GM18507 (cell line): ENCODE measurements around the gene DKC1.

Experiments used
- DNase-seq: peaks from one replicate; pipeline ENCODE4 v3.0.0; 2011; ENCODE audit warnings: low read depth; ENCODE audit not compliant: insufficient read length; ENCODE audit errors: extremely low spot score
- FAIRE-seq: peaks from 2 replicates; lab custom pipeline; 2011; peaks lifted over from hg19 to GRCh38; lab: Jason Lieb, UNC

DKC1 gene

GRCh38 chrX:154734061-154734781, 28.4 kb upstream of the DKC1 start:
- no peak for DNase-seq

DNA sequence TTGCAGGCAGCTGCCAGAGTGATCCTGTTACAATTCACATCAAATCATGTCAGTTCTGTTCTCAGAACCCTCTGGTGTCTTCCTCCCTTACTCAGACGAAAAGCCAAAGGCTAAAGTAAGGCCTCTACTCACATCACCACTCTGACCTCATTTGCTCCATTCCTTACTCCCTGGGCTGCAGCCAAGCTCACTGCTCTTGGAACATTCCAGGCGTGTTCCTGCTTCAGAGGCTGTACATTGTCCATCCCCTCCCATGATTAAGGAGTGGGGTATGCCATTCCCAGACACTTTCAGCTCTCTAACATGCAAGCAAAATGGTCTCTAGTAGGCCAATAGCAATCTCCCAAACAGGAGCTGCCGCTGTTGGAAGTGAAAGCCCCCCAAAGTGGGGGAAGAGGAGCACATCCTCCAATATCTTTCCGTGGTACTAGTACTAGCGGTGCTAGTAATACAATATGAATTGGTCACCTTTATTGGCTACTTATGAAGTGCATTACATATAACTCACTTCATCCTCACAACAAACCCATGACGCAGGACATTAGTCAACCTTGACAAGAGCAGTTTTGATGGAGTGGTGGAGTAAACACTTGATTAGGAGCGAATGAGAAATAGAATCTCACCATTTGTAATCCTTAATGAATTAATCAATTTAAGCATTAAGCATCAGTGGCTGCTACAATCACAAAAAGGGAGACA, 26.8 kb upstream of the DKC1 start:
- FAIRE-seq (no peak), DNase-seq (no peak)

More at GRCh38 chrX:154734061-154734781, 28.4 kb upstream of the DKC1 start:
- FAIRE-seq: peak; percentile 79

- FAIRE-seq: no peak
- DNase-seq: no peak
Measured at GRCh38 chrX:154737136-154737535, 25.5 kb upstream of the DKC1 start.

GRCh38 chrX:154738011-154738738, 24.5 kb upstream of the DKC1 start:
- FAIRE-seq (peak; percentile 70), DNase-seq (no peak)

- DNase-seq (no peak), FAIRE-seq (no peak)
Measured at GRCh38 chrX:154739952-154740465, 22.7 kb upstream of the DKC1 start.

- DNase-seq (no peak), FAIRE-seq (no peak)
Measured at GRCh38 chrX:154742613-154743012, 20.1 kb upstream of the DKC1 start.

DNA sequence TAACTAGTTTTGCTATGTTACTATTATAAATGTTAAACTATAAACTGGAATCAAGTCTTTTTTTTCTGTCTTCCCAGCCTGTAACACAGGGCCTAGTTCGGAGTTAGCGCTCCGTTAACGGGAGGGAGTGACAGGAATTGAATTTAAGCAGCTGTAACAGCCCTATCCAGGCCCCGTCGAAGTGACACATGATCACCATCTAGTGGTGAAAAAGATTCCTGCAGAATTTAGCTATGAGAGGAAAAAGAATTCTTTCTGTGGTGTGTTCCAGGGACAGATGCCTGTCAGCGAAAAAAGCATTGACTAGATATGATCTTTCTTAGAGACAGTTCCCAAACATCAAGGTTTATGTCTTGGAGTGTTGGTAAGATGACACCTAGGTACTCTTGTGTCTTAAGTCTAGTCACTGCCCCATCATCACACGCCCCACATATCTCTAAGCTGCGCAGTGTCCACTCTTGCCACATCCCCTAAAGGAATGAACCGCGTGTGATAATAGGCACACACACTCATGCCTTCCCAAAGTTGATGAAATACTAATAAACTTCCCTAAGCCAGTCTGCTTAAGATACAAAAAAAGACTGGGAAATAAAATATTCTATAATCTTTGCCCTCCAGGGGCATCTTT, 13.8 kb upstream of the DKC1 start:
- FAIRE-seq (peak; percentile 89), DNase-seq (no peak)

- FAIRE-seq (no peak), DNase-seq (no peak)
Measured at GRCh38 chrX:154749856-154750255, 12.8 kb upstream of the DKC1 start.

DNA sequence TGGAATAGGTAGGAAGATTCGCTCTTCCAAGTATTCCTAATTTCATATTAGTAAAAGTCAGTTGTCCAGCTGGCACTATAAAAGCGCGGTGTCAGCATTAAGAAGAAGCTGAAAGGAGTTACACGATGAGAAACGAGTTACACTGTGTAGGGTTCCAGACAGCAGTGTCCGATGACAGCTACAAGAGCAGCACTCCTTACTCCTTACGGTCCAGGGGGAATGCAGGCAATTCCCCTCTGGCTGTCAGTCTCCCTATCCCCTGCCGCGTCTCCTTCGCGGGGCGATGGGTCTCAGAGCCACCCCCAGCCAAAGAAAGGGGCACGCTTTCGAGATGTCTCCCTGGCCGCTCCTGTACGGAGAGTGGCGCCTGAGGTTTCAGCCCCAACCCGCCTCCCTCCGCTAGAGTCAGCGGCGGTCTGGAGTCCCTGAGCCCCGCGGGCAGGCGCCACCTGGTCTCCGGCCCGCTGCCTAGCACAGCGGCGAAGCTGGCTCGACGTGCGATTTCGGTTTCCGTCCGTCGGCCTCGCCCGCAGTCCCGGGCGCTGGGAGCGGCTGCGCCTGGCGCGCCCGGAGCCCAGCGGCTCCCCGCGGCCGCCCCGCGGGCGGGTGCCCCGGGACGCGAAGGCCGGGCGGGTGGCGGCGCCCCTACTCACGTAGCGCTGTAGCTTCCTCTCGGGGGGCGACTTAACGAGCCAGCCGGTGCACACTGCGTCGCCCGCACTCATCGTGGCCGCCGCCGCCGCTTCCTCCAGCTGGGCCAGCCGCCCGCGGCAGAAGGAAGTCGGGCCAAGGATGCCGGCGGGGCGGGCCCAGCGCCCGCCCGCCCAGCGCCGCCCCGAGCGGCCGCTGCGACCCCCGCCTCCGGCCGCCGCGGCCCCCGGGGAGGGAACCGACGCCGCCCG, 12.1 kb upstream of the DKC1 start, which contains the start of gene GAB3:
GAB3 (minus strand) TSS at position 777 of the 902 bp plus-strand sequence; CDS start at position 725, 52 bp downstream.
- no peak for DNase-seq
- FAIRE-seq: no peak

- FAIRE-seq (no peak), DNase-seq (no peak)
Measured at GRCh38 chrX:154751203-154751668, 11.4 kb upstream of the DKC1 start.

GRCh38 chrX:154751669-154752271, 10.9 kb upstream of the DKC1 start:
- DNase-seq (no peak), FAIRE-seq (no peak)

DNA sequence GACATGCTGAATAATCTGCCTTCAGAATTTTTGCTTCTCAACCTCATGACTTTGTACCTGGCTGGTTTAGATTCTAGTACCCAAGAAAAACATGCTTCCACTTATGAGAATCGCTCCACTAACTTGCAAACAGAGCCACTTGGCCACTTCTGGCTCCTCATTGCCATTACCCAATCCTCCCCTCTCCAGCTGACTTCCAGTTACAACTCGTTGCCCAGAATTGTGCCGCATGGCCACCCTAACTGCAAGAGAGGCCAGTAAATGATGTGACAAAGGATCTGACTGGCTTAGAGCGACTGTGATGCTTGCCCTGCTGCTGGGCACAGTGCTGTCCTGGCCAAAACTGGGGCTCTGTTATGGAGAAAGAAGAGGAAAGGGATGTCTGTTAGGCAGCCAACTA, 4.0 kb upstream of the DKC1 start:
- FAIRE-seq (no peak), DNase-seq (no peak)

- peak; percentile 49 for FAIRE-seq
- no peak for DNase-seq
Measured at GRCh38 chrX:154761977-154762536, 607 bp upstream of the DKC1 start.

- DNase-seq (no peak), FAIRE-seq (no peak)
Measured at GRCh38 chrX:154774622-154775021, 12.0 kb downstream of the DKC1 start.

DNA sequence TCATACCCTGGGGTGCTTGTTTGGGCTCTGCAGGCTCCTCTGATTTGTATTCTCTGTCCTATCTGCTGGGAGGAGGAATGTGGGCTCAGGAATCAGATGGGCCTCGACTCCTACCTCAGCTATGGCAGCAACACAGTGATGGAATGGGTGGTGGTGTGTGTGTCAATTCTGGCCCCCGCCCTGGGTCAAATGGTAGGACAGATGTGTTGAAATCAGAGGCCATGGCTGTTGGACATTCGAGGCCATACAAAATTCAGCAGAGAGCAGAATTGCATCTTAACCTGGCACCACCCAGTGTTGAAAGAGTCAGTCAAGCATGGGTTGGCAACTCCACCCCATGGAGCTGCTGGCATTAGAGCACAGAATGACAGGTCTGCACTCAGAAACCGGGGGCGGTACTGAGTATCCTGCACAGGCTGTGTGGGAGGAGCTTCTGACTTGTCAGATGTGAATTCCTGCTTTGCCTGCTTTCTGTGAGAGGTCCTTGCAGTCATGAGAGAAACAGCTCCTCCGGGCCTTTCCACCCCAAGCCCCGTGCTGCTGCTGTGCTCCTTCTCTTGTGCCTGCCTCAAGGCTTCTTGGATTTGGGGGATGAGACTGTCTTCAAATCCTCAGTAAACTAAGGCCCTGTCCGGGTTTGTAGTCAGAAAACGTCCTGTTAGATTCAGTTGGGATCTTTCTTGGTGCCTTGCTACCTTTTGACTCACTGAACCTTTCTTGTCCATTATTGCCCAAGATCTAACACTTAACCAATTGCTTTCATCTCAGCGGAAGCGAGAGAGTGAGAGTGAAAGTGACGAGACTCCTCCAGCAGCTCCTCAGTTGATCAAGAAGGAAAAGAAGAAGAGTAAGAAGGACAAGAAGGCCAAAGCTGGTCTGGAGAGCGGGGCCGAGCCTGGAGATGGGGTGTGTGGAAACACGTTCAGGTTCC, 13.0 kb downstream of the DKC1 start:
- DNase-seq: no peak

GRCh38 chrX:154776753-154777152, 14.1 kb downstream of the DKC1 start:
- FAIRE-seq (no peak), DNase-seq (no peak)

More for the DNA sequence above, 13.0 kb downstream of the DKC1 start:
- no peak for FAIRE-seq

DNA sequence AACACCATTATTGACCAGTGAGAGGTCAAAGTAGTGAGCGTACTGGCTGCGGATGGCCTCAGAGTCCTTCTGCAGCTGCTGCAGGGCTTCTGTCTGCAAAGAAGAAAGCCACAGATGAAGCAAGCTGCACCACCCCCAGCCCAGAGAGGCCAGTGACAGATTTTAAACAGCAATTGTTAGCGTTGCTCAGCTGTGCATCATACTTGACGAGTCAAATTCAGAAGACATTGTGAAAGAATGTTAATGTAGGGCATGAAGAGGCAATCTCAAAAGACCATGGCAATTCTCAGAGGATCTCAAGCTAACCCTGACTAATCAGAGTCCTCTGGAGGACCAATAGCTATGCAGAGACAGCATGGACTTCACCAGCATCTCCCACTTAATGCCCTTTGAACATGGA, 16.6 kb downstream of the DKC1 start:
- FAIRE-seq: no peak
- no peak for DNase-seq
